Measurements from ENCODE around the gene HMGB4.

GRCh38 chr1:33872683-33873082 is 8.8 kb downstream of the HMGB4 start:
- no peak for TF ChIP-seq HES1 (IDR thresholded peaks at IDR 0.05; ENCODE audit: low read depth)
- no peak for TF ChIP-seq HBP1 (CRISPR knock-in tag; IDR thresholded peaks at IDR 0.05)
- no peak for TF ChIP-seq SMC3 (conservative IDR thresholded peaks at IDR 0.05; ENCODE audit: insufficient read depth, low read depth, low read length)
- TF ChIP-seq ZNF431 (CRISPR knock-in tag; IDR thresholded peaks at IDR 0.05): no peak
- no peak for TF ChIP-seq CTCF (IDR thresholded peaks at IDR 0.05 in 2 of 3, conservative IDR thresholded peaks at IDR 0.05 in 1 of 3; ENCODE audit: insufficient read depth in 2 of 3, low read depth in 1 of 3, low read length in 3 of 3)
- no peak for TF ChIP-seq ZNF589 (CRISPR knock-in tag; IDR thresholded peaks at IDR 0.05; ENCODE audit: low read depth)
- no peak for TF ChIP-seq ASH1L (IDR thresholded peaks at IDR 0.05; ENCODE audit: borderline replicate concordance, low read depth, partially characterized antibody)
- no peak for TF ChIP-seq DMBX1 (CRISPR knock-in tag; IDR thresholded peaks at IDR 0.05; ENCODE audit: borderline replicate concordance)
- no peak for TF ChIP-seq ZNF76 (CRISPR knock-in tag; IDR thresholded peaks at IDR 0.05; ENCODE audit: borderline replicate concordance)
- TF ChIP-seq KLF13 (tag; IDR thresholded peaks at IDR 0.05; ENCODE audit: borderline replicate concordance, low read depth): no peak
- no peak for TF ChIP-seq EP300 (IDR thresholded peaks at IDR 0.05; ENCODE audit: low read length)
- TF ChIP-seq SIN3A (IDR thresholded peaks at IDR 0.05; ENCODE audit: borderline replicate concordance in 2 of 2, control insufficient read depth in 1 of 2, low read depth in 2 of 2, low read length in 2 of 2): no peak
- TF ChIP-seq EZH2 (IDR thresholded peaks at IDR 0.05; ENCODE audit: borderline replicate concordance, low read depth, low read length): no peak

Measured in K562 (cell line).